ENCODE measurements around the gene DYNC1LI1.
"Not testable (repeated sequence)": the region's sequence is repeated elsewhere in the genome, so short reads cannot be mapped to it uniquely, and the experiment has no call there.

DYNC1LI1 gene

DNA sequence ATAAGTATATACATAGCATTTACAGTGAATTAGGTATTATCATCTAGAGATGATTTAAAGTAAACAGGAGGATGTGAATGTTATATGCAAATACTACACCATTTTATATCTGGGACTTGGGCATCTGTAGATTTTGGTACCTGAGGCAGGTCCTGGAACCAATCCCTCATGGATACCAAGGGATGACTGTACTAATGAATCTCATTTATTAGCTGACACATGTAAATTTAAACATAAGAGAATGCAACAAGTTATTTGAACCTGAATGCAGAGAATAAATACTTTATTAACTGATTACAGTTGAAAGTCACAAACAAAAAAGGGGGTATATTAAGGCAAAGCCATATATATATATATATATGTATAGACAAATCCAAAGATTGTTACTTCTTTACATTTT is 44.9 kb downstream of the DYNC1LI1 start:
- no peak for DNase-seq

DNA sequence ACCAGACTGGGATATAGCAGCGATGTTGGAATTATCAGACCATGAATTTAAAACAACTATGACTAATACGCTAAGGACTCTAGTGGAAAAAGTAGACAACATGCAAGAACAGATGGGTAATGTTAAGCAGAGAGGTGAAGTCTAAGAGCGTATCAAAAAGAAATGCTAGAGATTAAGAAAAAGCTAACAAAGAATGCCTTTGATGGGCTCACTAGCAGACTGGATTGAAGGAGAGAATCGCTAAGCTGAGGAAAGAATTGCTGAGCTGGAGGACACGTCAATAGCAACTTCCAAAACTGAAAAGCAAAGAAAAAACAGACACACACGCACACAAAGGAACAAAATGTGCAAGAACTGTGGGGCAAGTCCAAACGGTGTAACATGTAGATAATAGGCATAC is 48.0 kb downstream of the DYNC1LI1 start:
- no peak for DNase-seq

DNA sequence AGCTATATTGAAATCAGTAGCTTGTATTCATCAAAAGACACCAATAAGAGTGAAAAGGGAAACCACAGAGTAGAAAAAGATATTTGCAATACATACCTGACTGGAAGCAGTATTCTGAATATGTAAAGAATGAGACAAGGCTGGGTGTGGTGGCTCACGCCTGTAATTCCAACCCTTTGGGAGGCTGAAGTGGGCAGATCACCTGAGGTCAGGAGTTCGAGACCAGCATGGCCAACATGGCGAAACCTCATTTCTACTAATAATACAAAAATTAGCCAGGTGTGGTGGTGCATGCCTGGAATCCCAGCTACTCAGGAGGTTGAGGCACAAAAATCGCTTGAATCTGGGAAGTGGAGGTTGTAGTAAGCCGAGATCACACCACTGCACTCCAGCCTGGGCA is 51.7 kb downstream of the DYNC1LI1 start:
- DNase-seq, result not testable (repeated sequence)

DNA sequence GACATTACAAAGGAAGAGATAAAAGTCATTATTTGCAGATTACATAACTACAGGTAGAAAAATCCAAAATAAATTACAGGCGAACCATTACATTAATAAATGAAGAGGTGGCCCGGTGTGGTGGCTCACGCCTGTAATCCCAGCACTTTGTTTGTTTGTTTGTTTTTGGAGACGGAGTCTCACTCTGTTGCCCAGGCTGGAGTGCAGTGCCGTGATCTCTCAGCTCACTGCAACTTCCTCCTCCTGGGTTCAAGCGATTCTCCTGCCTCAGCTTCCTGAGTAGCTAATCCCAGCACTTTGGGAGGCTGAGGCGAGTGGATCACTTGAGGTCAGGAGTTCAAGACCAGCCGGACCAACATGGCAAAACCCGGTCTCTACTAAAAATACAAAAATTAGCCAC is 53.9 kb downstream of the DYNC1LI1 start:
- not testable (repeated sequence) for DNase-seq

DNA sequence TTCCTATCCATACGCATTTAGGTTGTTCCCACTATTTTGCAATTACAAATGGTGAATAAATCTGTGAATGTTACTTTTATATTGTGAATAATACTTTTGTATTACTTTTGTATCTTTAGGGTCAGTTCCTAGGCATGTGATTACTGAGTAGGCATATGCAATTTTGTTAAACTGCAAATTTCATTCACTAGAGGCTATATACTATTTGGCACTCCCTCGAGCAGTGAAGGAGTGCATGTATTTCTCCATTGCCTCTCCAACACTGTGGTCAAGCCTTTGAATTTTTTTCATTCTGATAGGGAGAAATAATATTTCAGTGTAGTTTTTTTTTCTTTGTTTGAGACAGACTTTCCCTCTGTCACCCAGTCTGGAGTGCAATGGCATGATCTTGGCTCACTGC is 59.7 kb downstream of the DYNC1LI1 start:
- no peak for DNase-seq

DNA sequence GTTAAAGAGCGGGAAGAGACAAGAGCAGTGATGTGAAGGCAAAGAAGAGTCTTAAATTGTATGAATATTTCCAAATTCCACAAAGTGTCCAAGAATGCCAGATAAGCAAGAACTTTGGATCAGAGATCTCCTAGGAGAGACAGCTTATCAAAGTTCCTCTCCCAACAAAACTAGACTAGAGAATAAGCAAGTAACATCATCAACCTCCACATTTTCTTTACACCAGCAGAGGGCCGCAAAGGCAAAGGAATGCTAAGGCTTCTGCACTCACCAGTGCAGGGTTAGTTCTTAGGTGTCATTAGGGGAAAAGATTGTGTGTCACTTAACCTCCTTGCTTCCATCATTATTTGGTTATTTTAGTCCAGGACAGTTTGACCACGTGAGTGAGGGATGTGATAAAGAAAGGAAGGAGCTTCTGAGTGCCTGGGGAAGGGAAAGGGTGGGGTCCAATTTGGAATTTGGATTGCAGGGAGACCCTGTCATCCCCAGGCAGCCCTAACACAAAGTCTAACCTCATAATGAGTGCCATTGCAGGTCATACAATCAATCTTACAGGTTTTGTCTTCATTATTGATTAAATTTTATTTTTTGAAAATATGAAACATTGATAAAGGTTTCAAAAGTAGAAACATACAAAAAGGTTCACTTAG is 60.5 kb downstream of the DYNC1LI1 start:
- DNase-seq, result peak; percentile 52

DNA sequence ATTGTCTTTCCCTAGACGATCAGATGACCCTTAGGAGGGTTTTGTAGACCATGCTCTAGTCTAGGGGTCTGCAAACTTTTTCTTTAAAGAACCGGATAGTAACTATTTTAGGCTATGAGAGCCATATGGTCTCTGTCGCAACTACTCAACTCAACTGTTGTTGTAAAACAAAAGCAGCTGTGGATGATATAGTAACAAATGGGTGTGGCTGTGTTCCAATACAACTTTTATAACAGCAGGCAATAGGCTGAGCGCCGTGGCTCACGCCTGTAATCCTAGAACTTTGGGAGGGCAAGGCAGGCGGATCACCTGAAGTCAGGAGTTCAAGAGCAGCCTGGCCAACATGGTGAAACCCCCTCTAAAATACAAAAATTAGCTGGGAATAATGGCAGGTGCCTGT is 61.9 kb downstream of the DYNC1LI1 start:
- no peak for DNase-seq

DNA sequence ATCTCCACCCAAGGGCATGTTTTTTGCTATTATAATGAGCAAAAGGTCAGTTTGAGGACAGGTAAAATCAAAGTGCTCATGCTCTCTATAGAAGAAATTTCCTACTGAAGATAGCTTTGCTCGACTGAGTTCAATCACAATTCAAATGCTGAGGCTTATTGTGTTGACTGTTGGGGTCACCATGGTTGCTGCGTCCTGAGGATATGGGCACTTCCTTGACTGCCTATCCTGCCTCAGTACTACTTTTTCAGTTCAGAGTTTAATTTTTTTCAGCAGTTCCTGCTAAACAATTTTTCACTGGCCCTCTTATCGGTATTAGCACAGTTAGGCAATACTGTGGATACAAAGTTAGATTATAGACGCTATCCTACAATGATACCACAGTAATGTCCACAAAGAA is 64.2 kb downstream of the DYNC1LI1 start:
- DNase-seq, result no peak

DNA sequence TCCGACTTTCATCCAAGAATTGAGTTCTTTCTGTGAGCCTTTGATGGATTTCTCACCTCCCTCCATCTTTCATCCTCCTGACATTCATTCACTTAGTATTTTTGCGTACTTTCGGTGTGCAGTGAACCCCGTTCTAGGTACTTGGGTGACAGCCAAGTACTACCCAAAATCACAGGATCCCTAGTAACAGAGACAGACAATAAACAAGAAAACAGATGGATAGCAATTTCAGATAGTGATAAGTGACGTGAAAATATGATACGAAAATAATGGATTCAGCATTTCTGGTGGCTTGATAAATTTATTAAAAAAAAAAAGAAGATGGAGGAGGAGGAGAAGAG is 67.7 kb downstream of the DYNC1LI1 start:
- no peak for DNase-seq

DNA sequence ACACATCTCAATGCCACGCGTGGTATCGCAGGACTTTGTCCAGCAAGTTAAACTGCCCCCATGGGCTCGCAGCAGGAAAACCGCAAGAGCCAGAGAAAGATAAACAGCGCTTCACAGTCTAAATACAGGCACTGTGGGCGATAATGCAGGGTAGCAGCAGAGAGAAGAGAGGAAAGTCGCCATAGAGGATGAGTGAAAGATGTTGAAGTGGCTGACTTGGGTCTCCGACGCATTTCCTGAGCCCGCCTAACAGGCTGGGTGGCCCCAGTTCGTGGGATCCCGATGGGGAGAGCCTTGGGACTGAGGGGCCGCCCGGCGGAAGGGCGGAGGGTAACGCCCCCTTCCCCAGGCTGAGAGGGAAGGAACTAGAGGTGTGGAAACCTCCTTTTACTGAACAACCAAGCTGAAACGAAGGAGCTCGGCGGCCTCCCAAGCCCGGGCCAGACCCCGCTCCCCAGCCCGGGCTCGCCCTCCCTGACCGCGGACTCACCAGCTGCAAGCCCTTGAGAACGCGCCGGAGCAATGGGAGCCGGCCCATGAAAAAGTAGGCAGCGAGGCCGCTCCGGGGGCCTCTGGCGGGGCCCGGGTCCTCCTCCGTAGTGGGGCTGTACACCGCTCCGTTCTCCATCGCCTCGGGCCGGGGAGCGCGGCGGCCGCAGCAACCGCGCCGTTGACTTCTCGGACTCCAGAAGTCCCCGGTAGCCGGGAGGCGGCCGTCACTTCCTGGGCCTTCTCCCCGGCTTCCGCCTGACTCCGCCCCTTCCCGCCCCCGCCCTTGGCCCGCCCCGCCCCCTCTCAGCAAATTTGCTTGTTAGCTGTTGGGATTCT is 68.3 kb downstream of the DYNC1LI1 start, which contains the start of gene CMTM6:
Gene CMTM6 (minus strand): TSS at position 735 of the 828 bp plus-strand sequence. CDS start 107 bp downstream, at position 628.
- DNase-seq, result peak; percentile 68

DNA sequence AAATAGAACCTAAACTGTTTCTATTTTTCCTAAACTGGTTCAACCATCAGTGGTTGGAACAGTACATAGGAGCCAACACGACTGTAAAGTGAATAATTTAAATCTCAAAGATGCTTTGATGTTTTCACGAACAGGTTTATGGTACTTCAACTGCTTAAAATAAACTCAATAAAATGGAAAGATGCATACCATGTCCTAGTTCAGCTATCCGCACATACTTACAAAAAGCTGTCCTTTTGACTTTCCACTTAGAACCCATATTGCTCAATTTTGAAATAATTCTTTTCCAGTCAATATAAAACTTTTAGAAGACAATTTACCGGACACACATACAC is 68.9 kb downstream of the DYNC1LI1 start:
- DNase-seq, result no peak

DNA sequence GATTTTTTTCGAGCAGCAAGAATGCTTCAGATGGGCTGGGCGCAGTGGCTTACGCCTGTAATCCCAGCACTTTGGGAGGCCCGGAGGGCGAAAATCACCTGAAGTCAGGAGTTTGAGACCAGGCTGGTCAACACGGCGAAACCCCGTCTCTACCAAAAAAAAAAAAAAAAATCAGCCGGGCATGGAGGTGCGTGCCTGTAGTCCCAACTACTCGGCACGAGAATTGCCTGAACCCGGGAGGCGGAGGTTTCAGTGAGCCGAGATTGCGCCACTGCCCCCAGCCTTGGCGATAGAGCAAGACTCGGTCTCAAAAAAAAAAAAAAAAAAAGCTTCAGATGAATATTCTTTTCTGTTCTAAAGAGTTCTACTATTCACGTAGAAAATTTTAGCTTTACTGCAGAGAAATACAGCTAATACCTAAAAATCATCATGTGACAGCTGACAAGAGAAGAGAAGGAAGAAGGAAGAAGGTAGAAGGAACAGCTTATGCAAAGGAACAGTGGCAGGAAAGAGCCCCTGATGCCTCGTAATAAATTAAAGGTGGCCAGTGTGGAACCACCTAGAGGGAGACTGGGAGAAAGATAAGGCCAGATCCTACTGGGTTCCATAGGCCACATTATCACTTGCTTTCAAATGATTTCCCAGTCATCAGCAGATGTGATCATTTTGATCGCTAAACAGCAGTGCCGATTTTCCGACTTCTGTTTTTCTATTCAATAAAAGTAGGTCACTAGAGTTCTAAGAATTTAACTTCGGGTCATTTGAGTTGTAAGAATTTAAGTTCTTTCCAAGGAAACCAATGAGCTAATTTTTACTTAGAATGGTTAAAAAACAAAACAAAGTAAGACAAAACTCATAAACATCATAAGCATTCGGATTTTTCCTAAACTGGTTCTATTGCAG is 69.5 kb downstream of the DYNC1LI1 start:
- no peak for DNase-seq

DNA sequence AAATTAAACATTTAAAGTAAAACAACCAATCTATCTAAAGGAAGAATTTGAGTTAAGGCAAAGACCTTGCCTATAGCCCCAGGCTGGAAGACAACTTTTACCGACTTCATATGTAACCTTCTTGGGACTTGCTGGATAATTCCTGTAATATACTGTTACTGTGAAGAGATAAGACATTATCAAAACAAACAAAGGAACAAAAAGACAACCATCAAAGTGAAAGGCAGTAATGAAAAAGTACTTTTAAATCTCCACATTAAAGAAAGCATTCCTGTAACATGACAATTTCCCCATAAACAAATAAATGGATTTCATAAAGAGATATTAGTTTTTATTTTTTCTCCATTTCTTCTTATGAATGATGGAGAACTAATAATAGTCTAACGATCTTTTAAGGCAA is 70.4 kb downstream of the DYNC1LI1 start:
- DNase-seq, result no peak

DNA sequence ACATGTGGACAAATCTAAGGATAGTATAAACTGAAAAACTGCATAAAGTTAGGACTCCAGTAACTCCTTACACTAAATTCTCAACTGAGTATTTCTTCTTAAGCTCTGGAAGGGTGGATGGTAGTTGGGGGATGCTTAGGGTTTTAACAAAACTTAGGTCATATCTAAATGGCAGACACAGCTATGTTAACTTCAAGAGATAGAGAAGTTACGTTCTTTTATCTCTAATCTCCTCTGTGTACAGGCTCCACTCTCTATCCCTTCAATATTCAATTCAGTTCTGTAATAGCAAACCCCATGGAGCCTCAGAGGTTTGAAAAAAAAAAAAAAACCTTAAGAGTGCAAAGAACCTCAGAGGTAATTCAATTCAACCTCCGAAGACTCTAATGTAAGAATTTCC is 71.1 kb downstream of the DYNC1LI1 start:
- no peak for DNase-seq

DNA sequence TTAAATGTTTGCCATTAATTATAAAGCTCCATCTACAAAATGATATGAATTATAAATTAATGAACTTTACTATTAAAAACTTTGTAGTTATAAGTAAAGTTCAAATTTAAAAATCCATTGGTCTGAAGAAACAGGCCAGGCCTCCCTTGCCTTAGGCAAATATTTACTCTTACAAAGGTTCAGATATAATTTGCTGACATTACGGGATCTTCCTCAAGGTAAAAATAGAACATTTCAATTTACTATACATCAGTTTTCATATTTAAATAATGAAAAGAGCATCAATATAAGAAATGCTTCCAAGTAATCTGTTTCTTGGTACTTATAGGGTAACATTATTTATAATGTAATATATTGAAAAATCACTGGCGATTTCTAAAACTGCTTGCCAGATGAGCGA is 71.7 kb downstream of the DYNC1LI1 start:
- no peak for DNase-seq

DNA sequence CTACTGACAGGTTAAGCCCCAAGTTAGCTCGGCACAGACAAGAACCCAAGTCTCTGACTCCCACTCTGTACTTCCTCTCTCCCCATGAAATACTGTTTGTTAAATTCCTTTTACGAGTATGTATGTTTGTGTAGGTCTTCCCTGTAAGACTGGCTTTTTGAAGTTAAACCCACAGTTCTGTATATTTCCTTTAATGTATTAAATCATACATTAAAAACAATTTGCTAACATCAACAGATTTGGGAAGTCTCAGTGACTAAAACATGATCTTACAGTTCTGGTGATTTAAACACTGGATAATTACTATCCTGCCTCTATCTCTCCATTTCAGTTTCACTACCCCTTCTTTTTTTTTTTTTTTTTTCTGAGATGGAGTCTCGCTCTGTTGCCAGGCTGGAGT is 72.4 kb downstream of the DYNC1LI1 start:
- no peak for DNase-seq

DNA sequence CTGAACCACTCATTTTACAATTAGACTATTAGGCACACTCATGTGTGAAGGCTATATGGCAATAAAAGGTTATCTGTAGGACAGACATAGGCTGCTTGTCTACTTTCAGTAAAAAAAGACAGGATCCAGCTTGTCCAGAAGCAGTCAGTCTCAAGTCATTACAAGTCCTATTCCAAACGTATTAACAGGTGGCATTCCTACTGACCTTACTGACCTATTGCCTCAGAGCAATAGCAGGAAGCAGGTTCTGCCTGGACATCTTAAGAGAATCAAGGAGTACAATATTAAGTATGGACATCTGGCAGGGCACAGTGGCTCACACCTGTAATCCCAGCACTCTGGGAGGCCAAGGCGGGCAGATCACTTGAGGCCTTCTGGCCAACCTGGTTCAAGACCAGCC is 75.0 kb downstream of the DYNC1LI1 start:
- no peak for DNase-seq

DNA sequence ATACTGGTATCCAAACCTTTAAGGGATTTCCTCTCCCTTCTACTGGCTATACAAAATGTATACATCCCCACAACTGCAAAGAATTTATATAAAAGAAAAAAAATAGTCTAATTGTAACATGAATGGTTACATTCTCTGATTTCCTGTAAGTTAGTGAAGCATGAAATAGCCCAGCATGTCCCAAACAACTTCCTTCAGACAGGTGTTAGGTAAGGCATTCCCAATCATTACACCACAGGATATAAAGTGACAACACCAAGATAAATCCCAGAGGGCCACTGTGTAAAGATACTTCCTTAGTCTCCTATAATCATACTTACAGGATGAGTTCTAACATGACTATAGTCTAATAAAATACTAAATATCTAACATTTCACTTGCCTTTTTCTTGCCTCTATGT is 75.6 kb downstream of the DYNC1LI1 start:
- no peak for DNase-seq

DNA sequence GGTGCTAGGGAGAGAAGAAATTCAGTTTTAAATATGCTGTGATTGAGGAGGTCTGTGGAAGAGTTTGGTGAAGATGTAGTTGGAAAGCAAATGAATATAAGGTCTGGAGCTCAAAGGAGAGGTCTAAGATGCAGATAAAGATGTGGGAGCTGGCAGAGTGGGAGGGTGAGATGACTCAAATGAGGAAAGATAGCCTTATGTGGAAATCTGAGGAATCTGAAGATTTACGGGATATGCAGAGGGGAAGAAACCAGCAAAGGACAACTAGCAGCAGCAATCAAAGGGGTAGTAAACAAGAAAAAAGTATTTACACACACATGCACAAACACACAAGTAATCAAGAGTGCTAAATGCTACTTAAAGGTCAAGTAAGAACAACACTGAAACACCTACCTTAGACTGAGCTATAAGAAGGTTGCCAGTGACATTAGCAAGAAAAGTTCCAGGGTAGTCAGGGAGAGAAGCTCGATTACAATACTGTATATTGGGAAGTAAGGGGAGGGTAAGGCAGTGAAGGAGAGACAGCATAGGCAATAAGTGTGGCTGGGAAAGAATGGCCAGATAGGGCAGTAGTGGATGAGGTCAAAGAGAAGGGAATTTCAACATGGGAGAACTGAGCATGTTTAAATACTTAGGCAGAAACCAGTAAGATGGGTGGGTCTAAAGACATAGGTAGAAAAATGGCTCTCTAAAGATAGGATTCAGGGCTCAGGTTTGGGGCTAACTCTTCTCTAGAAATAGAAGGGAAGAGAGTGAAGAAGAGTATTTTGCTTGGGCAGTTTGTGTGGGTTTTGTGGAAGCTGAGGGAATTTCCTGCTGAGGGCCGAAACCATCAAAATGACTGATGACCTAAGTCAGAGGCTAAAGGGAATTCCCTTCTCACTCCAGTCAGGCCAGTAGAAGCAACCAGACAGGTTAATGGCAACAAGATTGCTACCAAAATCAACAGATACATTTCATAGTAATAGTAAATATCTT is 76.9 kb downstream of the DYNC1LI1 start:
- no peak for DNase-seq

DNA sequence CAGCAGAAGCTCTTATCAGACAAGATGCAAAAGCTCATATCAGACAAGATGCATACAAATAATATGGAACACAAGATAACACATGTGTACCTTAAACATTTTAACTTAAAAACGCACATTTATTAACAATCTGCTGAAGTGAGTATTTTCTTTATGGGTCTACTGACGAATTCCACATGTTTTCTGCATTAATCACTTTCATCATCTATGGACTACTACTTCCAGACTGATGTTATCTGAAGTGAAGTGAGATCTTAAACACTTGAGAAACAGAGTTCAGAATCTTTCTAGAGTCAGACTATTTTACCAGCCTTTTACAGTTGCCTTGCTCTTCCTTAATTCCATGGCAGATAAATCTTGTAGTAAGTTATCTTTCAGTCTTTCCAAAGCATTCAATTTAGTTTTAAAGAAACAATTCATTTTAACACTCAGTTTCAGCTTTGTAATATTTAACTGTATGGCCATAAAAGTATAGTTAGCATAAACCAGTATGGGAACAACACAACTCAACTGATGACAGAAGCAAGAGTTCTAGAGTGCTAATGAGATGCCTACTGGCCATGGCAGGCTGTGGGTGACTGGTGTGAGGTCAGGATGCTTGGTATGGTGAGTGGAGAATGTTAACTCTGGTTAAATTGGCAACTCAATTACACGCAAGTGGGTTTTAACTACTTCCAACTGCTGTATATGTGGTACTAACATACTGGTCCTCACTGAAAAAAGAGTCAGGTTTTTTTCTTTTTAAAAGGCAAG is 77.8 kb downstream of the DYNC1LI1 start:
- no peak for DNase-seq

DNA sequence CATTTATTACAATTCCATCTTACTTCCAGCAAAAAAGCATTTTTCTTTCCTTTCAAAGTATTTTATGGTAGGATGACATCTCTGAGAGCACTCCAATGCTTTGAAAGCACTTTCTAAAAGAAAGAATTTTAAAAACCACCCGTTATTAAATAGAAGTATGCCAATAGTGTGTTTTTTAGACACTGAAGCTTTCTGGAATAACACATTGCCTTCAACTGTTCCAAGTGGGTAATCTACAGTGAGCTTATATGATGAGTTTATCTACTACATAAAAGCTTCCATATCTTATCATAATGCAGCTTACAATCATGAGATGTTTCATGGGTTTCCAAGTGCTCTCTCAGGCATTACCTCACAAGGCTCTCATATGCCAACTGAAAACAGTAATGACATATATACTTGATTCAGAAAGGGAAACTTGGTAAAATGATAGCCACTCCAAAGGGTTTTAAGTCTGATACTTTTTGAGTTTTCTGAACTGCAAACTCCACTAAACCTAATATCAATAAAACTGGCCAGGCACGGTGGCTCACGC is 82.1 kb downstream of the DYNC1LI1 start:
- DNase-seq, result no peak
